K562 (cell line): ENCODE data around the gene ST3GAL3. TPM values are rescaled to one million over a fixed set of nuclear protein-coding genes. Genes with fewer than 3 reads are reported as not detected.

ENCODE experiments used
- ATAC-seq: fragments of 200-7000 bp; cut with Tn5 transposase; 3 replicates; pipeline ENCODE4 v1.9.1; 2020; ENCODE audit warnings: moderate library complexity
- BruUV-seq: library from RNA; stranded (reverse); fragments of 400-500 nt; replicated peaks from 2 replicates; lab custom pipeline; 2021; lab: Mats Ljungman, UMichigan
- CTCF ChIA-PET: fragments of 300-600 bp; formaldehyde crosslinking; extraction: SDS; loops from one replicate; lab custom pipeline; 2021; ENCODE audit warnings: low intra/inter-chr PET ratio; lab: Yijun Ruan, JAX
- POLR2A ChIA-PET: fragments of 300-600, 350-650 bp; sonication (Branson Sonifier 250); formaldehyde crosslinking; extraction: SDS; loops from one replicate; lab custom pipeline; 2021; ENCODE audit warnings: antibody characterized with exemption, inconsistent platforms; lab: Yijun Ruan, JAX
- DNase-seq, 4 experiments: peaks; one replicate each; pipeline versions ENCODE4 v3.0.0 to v3.0.0-alpha.2; 2011 to 2018; ENCODE audit warnings: low spot score in 3 of 4, mixed read lengths in 3 of 4; ENCODE audit errors: extremely low read depth in 1 of 4
- FAIRE-seq: peaks from 2 replicates; lab custom pipeline; 2011; peaks lifted over from hg19 to GRCh38; lab: Jason Lieb, UNC
- H2AFZ ChIP-seq: 2 replicates; pipeline ENCODE4 v1.6.0; 2011; ENCODE audit warnings: low read depth, low read length, control low read depth, inconsistent platforms
- H3K27ac ChIP-seq: fragments of 200-600 bp; 3 replicates; pipeline ENCODE4 v1.8.0; 2011; ENCODE audit warnings: low read depth, mild to moderate bottlenecking, control low read depth, inconsistent platforms, low read length, moderate library complexity, mixed read lengths; ENCODE audit errors: extremely low read depth
- H3K27me3 ChIP-seq, 2 experiments: fragments of 300-600 bp in 1 of 2; 2 replicates in 1 of 2; 3 replicates in 1 of 2; pipeline versions ENCODE4 v1.6.0 to v1.8.0; 2011; ENCODE audit warnings: inconsistent platforms in 2 of 2, low read length in 2 of 2, mild to moderate bottlenecking in 1 of 2, mixed read lengths in 1 of 2, moderate library complexity in 1 of 2; ENCODE audit not compliant: control insufficient read depth in 2 of 2, insufficient read depth in 2 of 2
- H3K36me3 ChIP-seq: fragments of 300-600 bp; 3 replicates; pipeline ENCODE4 v1.8.0; 2011; ENCODE audit warnings: mild to moderate bottlenecking, low read length, inconsistent platforms; ENCODE audit not compliant: control insufficient read depth, insufficient read depth
- H3K4me1 ChIP-seq, 2 experiments: fragments of 200-600 bp in 1 of 2; replicated peaks in 1 of 2; 2 replicates in 1 of 2; 3 replicates in 1 of 2; pipeline versions ENCODE4 v1.5.1 to v1.8.0; 2011; ENCODE audit warnings: inconsistent platforms in 2 of 2, low read length in 2 of 2, mild to moderate bottlenecking in 1 of 2, mixed read lengths in 1 of 2, moderate library complexity in 1 of 2; ENCODE audit not compliant: control insufficient read depth in 2 of 2, insufficient read depth in 2 of 2
- H3K4me2 ChIP-seq: 2 replicates; pipeline ENCODE4 v1.6.1; 2011; ENCODE audit warnings: low read length, control low read depth, inconsistent platforms, mixed read lengths; ENCODE audit not compliant: insufficient read depth
- H3K4me3 ChIP-seq: fragments of 200-600 bp; sonication (generic), shearing (Covaris generic); 2 replicates; pipeline ENCODE4 v1.5.1; 2016; ENCODE audit warnings: control low read depth, inconsistent platforms
- H3K79me2 ChIP-seq: fragments of 200-600 bp; 3 replicates; pipeline ENCODE4 v1.8.0; 2011; ENCODE audit warnings: low read length, inconsistent platforms; ENCODE audit not compliant: control insufficient read depth, insufficient read depth
- H3K9ac ChIP-seq, 2 experiments: 2 replicates each; pipeline versions ENCODE4 v1.6.0 to v1.6.1; 2011; ENCODE audit warnings: low read depth in 2 of 2, low read length in 2 of 2, control low read depth in 1 of 2, inconsistent platforms in 1 of 2, mild to moderate bottlenecking in 1 of 2, mixed read lengths in 1 of 2; ENCODE audit not compliant: insufficient read depth in 1 of 2
- H3K9me1 ChIP-seq: one replicate; pipeline ENCODE4 v1.6.0; 2011; ENCODE audit warnings: inconsistent platforms, mild to moderate bottlenecking, low read length, moderate library complexity; ENCODE audit not compliant: control insufficient read depth, insufficient read depth
- H3K9me3 ChIP-seq: replicated peaks from 2 replicates; pipeline ENCODE4 v1.5.1; 2011; ENCODE audit warnings: low read depth, low read length, inconsistent platforms; ENCODE audit not compliant: control insufficient read depth, insufficient read depth
- H4K20me1 ChIP-seq: replicated peaks from 2 replicates; pipeline ENCODE4 v1.6.1; 2011; ENCODE audit warnings: low read length, inconsistent platforms, mixed read lengths; ENCODE audit not compliant: control insufficient read depth, insufficient read depth
- ETV6 ChIP-seq, 3 experiments: fragments of 150-350 bp in 1 of 3; sonication (generic) in 1 of 3; formaldehyde crosslinking in 1 of 3; IDR thresholded peaks; 2 replicates each; pipeline versions ENCODE4 v1.6.1 to v1.8.0; 2014 to 2022; ENCODE audit warnings: borderline replicate concordance in 2 of 3, low read depth in 2 of 3, antibody characterized with exemption in 1 of 3, low read length in 1 of 3, mild to moderate bottlenecking in 1 of 3, missing genetic modification reagents in 1 of 3
- HMGN3 ChIP-seq: IDR thresholded peaks from 2 replicates; pipeline ENCODE4 v1.6.1; 2011; ENCODE audit warnings: borderline replicate concordance, low read depth, mild to moderate bottlenecking, mixed read lengths, low read length; ENCODE audit not compliant: insufficient read length; ENCODE audit errors: extremely low read depth
- POLR2AphosphoS5 ChIP-seq: IDR thresholded peaks from 2 replicates; pipeline ENCODE4 v1.6.1; 2011; ENCODE audit warnings: mild to moderate bottlenecking, low read depth, low read length, moderate library complexity; ENCODE audit not compliant: control insufficient read depth, insufficient read depth
- U2AF2 ChIP-seq: fragments of 200-400 bp; formaldehyde crosslinking; optimal IDR thresholded peaks from 2 replicates; pipeline ENCODE3; 2017; ENCODE audit warnings: low read depth, mild to moderate bottlenecking, low read length
- WGBS: fragments of 100-300 bp; shearing (Covaris generic); methylation state at CpG from one replicate; pipeline ENCODE4 v1.1.6; 2016; ENCODE audit warnings: low coverage, mixed read lengths; ENCODE audit not compliant: insufficient coverage; ENCODE audit errors: missing lambda C conversion rate; 5-methylcytosine and 5-hydroxymethylcytosine counted together
- in situ Hi-C: fragments of 300-500 bp; cut with MboI; formaldehyde crosslinking; loops from 4 replicates; pipeline ENCODE4 v1.15.0; 2018; ENCODE audit warnings: inconsistent platforms, mixed read lengths
- intact Hi-C: fragments of 100-400 bp; cut with micrococcal nuclease; formaldehyde crosslinking; loops from 2 replicates; pipeline ENCODE4 v1.14.2; 2022
- polyA plus RNA-seq, 8 experiments: library from polyadenylated mRNA; depleted of rRNA in 4 of 8; stranded (reverse) in 5 of 8; unstranded in 3 of 8; fragments of >200 nt; fragmentation: Nextera tagmentation in 2 of 8; fragmentation: Illumina TruSeq in 1 of 8; extraction: Ambion mirVana in 2 of 8; extraction: Trizol in 1 of 8; gene quantifications; 2 replicates each; pipeline versions ENCODE4 v1.2.1 to v1.2.3, GENCODE V29; 2011 to 2014; ENCODE audit warnings: inconsistent platforms in 1 of 8, missing spikeins in 1 of 8
- total RNA-seq, 7 experiments: library from RNA; depleted of rRNA in 6 of 7; stranded (reverse); fragments of >200 nt in 6 of 7; fragmentation: Illumina TruSeq in 2 of 7; extraction: Trizol in 2 of 7; gene quantifications; 2 replicates each; pipeline versions ENCODE4 v1.2.1 to v1.2.3, GENCODE V29; 2011 to 2021; ENCODE audit warnings: low replicate concordance in 1 of 7
- TF ChIP-seq, protein P1 (sequence below): sonication (generic); formaldehyde crosslinking; IDR thresholded peaks from 2 replicates; pipeline ENCODE4 v1.8.1; 2023; ENCODE audit warnings: mild to moderate bottlenecking, missing genetic modification reagents
- TF ChIP-seq, protein P2 (sequence below): fragments of 150-350 bp; IDR thresholded peaks from 2 replicates; pipeline ENCODE4 v1.6.1; 2014; ENCODE audit warnings: low read depth, mild to moderate bottlenecking, low read length, borderline replicate concordance

Gene ST3GAL3
- total and polyA plus RNA-seq, 9 of the 15 experiments (the other 6 are each of a cell fraction or from before 2014, with no cell fraction given), result 1.2 to 18.9 (median 11.0) TPM

DNA sequence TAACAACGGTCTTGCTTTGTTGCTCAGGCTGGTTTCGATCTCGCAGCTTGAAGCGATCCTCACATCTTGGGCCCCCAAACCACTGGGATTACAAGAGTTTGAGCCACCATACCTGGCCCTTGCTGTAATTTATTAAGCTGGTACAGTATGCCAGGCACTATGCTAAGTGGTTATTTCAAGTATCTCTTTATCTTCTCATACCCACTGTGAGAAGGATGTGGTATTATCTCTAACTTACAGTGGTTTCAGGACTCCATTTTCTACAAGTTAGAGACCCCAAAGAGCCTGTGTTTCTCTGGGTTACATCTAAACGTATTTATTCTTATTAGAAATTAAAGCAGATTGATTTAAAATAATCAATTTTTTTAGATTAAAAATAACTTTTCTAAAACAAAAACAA lies 8.1 kb upstream of the ST3GAL3 start:
- Histone ChIP-seq H3K9me1 (no peaks in the 10 kb centered on the region), H2AFZ (no peak overlapping the region), H4K20me1 (no peaks in the 10 kb centered on the region), H3K9ac (no peak overlapping the region), H3K36me3 (peaks cover 92% of the 10 kb centered on the region), H3K4me1 (no peaks in the 10 kb centered on the region), H3K27me3 (no peaks in the 10 kb centered on the region), H3K27ac (no peak overlapping the region), H3K4me3 (no peak overlapping the region), H3K9me3 (no peaks in the 10 kb centered on the region), H3K4me2 (no peak overlapping the region), H3K79me2 (no peaks in the 10 kb centered on the region)
- in situ Hi-C loops (no loop called here), intact Hi-C loops (no loop called here)
- 94% methylated on average over 5 of the region's 5 CpGs for WGBS
- ChIA-PET POLR2A (interaction anchor here (0.8 to 1.5 kb wide), 4 partner anchors 8 to 48 kb away, joined by 3 to 8 read pairs (median 3); partner anchors contain the start of gene ST3GAL3), CTCF (no interaction called here)
- DNase-seq (no peak), FAIRE-seq (no peak), ATAC-seq (no peak)
- TF ChIP-seq U2AF2, result no peak
- TF ChIP-seq, protein P1, sequence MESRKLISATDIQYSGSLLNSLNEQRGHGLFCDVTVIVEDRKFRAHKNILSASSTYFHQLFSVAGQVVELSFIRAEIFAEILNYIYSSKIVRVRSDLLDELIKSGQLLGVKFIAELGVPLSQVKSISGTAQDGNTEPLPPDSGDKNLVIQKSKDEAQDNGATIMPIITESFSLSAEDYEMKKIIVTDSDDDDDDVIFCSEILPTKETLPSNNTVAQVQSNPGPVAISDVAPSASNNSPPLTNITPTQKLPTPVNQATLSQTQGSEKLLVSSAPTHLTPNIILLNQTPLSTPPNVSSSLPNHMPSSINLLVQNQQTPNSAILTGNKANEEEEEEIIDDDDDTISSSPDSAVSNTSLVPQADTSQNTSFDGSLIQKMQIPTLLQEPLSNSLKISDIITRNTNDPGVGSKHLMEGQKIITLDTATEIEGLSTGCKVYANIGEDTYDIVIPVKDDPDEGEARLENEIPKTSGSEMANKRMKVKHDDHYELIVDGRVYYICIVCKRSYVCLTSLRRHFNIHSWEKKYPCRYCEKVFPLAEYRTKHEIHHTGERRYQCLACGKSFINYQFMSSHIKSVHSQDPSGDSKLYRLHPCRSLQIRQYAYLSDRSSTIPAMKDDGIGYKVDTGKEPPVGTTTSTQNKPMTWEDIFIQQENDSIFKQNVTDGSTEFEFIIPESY (CRISPR knock-in tag), result no peak
- BruUV-seq, result no TSS peak

DNA sequence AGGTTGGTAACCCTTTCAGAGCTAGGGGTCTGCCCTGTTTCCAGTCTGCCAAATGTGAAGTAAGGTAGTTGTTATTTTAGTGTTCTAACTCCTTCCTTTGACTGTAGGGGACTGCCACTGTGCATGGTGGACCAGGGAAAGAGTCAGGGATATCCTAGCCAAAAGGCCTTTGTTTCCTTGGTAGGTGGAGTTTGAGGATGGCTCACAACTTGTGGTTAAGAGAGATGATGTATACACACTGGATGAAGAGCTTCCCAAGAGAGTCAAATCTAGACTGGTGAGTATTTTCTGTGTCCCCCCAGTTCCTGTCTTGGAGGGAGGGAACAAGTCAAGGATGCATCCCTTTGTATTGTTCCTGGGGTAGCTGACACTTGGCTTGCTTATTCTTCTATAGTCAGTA lies 3.5 kb upstream of the ST3GAL3 start:
- POLR2A ChIA-PET, result interaction anchor here (0.6 to 4.3 kb wide), 5 partner anchors 10 to 239 kb away, joined by 3 to 25 read pairs (median 4); no protein-coding TSS in a partner anchor
- TF ChIP-seq, protein P2, sequence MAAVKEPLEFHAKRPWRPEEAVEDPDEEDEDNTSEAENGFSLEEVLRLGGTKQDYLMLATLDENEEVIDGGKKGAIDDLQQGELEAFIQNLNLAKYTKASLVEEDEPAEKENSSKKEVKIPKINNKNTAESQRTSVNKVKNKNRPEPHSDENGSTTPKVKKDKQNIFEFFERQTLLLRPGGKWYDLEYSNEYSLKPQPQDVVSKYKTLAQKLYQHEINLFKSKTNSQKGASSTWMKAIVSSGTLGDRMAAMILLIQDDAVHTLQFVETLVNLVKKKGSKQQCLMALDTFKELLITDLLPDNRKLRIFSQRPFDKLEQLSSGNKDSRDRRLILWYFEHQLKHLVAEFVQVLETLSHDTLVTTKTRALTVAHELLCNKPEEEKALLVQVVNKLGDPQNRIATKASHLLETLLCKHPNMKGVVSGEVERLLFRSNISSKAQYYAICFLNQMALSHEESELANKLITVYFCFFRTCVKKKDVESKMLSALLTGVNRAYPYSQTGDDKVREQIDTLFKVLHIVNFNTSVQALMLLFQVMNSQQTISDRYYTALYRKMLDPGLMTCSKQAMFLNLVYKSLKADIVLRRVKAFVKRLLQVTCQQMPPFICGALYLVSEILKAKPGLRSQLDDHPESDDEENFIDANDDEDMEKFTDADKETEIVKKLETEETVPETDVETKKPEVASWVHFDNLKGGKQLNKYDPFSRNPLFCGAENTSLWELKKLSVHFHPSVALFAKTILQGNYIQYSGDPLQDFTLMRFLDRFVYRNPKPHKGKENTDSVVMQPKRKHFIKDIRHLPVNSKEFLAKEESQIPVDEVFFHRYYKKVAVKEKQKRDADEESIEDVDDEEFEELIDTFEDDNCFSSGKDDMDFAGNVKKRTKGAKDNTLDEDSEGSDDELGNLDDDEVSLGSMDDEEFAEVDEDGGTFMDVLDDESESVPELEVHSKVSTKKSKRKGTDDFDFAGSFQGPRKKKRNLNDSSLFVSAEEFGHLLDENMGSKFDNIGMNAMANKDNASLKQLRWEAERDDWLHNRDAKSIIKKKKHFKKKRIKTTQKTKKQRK, result no peak
- no peak for TF ChIP-seq ETV6 (IDR thresholded peaks at IDR 0.05; ENCODE audit: borderline replicate concordance in 1 of 2, low read depth in 2 of 2, low read length in 1 of 2)
- TF ChIP-seq ETV6 (CRISPR knock-in tag; IDR thresholded peaks at IDR 0.05; ENCODE audit: borderline replicate concordance), result no peak
- no peak for TF ChIP-seq POLR2AphosphoS5
- TF ChIP-seq HMGN3, result no peak

More for the DNA sequence above, 3.5 kb upstream of the ST3GAL3 start:
- Histone ChIP-seq H3K79me2 (peaks cover 34% of the 10 kb centered on the region), H3K9me3 (no peaks in the 10 kb centered on the region), H3K27ac (no peak overlapping the region), H4K20me1 (no peaks in the 10 kb centered on the region; the same call in 1 of the 2 replicates), H3K9ac (no peak overlapping the region), H3K4me2 (no peak overlapping the region), H3K27me3 (no peaks in the 10 kb centered on the region), H3K36me3 (peaks cover 67% of the 10 kb centered on the region), H3K9me1 (peaks cover 9% of the 10 kb centered on the region), H2AFZ (no peak overlapping the region), H3K4me1 (peaks cover 13 to 20% of the 10 kb centered on the region in 2 experiments), H3K4me3 (no peak overlapping the region)
- in situ Hi-C loops (no loop called here), intact Hi-C loops (no loop called here)
- FAIRE-seq, result no peak
- CTCF ChIA-PET, result no interaction called here
- BruUV-seq, result no TSS peak
- ATAC-seq, result no peak
- no peak for DNase-seq
